Measurements from ENCODE around the gene SETX.

DNA sequence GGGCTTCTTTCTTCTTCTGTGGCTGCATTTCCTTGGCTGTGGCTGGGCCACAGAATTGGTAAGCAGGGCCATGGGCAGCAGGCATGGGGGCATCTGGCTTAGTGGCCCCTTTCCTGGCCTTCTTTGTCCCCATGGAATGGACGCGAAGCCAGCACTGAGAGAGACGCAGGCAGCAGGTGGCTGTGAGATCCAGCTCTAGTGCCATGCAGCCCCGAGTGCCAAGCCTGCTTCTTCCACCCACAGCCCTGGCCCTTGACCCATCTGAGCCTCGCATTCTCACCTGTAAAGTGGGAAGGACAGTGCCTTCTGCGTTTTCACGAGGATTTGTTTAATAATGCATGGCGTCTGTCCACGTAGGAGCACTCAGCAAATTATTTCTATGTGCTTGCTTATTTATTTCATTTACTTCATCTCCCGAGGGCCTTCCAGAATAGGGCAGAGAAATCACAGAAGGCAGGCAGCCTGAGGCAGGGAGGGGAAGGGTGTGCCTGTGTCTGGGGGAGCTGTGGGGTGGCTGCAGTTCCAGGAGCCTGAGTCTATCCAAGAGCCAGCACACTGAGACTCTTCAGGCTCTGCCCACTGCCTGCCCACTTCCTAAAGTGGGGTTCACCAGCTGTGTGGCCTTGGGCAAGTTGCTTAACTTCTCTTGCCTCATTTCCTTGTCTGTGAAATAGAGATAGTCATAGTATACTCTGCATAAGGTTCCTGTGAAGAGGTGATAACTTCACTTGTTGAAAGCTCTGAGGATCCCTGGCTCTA is 137.7 kb downstream of the SETX start:
- TF ChIP-seq CTCF (IDR thresholded peaks at IDR 0.05), result no peak
- no peak for TF ChIP-seq POLR2AphosphoS5 (IDR thresholded peaks at IDR 0.05)
- no peak for TF ChIP-seq POLR2A (IDR thresholded peaks at IDR 0.05)

Data from prostate gland (tissue), 2 donors.